ENCODE results near the gene CD6.

DNA sequence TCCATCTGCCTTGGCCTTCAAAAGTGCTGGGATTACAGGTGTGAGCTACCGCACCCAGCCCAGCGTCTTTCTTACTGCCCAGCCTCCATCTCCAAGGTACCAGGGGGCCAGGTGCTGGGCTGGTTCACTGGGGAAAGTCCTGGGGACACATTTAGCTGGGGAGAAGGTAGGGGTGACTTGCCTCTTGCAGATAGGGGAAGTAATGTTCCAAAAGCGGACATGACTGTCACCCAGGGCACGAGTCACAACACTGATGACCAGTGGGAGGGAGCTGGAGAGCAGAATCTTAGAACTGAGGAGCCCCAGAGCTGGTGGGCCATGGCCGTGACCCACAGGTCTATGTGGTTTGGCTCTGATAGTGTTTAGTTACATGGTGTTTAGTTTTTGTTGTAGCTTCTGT lies 17.1 kb upstream of the CD6 start:
- TF ChIP-seq, protein P1, sequence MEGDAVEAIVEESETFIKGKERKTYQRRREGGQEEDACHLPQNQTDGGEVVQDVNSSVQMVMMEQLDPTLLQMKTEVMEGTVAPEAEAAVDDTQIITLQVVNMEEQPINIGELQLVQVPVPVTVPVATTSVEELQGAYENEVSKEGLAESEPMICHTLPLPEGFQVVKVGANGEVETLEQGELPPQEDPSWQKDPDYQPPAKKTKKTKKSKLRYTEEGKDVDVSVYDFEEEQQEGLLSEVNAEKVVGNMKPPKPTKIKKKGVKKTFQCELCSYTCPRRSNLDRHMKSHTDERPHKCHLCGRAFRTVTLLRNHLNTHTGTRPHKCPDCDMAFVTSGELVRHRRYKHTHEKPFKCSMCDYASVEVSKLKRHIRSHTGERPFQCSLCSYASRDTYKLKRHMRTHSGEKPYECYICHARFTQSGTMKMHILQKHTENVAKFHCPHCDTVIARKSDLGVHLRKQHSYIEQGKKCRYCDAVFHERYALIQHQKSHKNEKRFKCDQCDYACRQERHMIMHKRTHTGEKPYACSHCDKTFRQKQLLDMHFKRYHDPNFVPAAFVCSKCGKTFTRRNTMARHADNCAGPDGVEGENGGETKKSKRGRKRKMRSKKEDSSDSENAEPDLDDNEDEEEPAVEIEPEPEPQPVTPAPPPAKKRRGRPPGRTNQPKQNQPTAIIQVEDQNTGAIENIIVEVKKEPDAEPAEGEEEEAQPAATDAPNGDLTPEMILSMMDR (IDR thresholded peaks at IDR 0.05), result no peak
- no peak for TF ChIP-seq POLR2A (IDR thresholded peaks at IDR 0.05; ENCODE audit: low read length)
- TF ChIP-seq, protein P2, sequence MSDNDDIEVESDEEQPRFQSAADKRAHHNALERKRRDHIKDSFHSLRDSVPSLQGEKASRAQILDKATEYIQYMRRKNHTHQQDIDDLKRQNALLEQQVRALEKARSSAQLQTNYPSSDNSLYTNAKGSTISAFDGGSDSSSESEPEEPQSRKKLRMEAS (IDR thresholded peaks at IDR 0.05), result no peak
